CD4-positive, alpha-beta memory T cell (primary cell): ENCODE data around the gene TUBB3. TPM values are rescaled to one million over a fixed set of nuclear protein-coding genes. Genes with fewer than 3 reads are reported as not detected.

ENCODE experiments used
- CTCF ChIA-PET: fragments of 350-600 bp; sonication (Branson Sonifier 250); formaldehyde crosslinking; loops from one replicate; lab custom pipeline; 2021; ENCODE audit warnings: inconsistent platforms; ENCODE audit not compliant: partially characterized antibody; lab: Charles Lee
- POLR2A ChIA-PET: fragments of 350-600 bp; sonication (Branson Sonifier 250); formaldehyde crosslinking; loops from one replicate; lab custom pipeline; 2021; ENCODE audit not compliant: partially characterized antibody; lab: Charles Lee
- DNase-seq, 5 donors: peaks; one replicate each; pipeline versions ENCODE4 v3.0.0 to v3.0.0-alpha.2; 2020 to 2022; ENCODE audit warnings: mixed read lengths in 1 of 5
- H3K27ac ChIP-seq: one replicate; pipeline ENCODE4 v1.7.0; 2013; ENCODE audit warnings: low read depth, low read length
- H3K27me3 ChIP-seq: 2 replicates; pipeline ENCODE4 v1.7.0; 2013; ENCODE audit warnings: mild to moderate bottlenecking, low read length, moderate library complexity; ENCODE audit not compliant: insufficient read depth
- H3K36me3 ChIP-seq: 2 replicates; pipeline ENCODE4 v1.7.0; 2013; ENCODE audit warnings: mild to moderate bottlenecking, low read length, moderate library complexity; ENCODE audit not compliant: insufficient read depth
- H3K4me1 ChIP-seq: 2 replicates; pipeline ENCODE4 v1.7.0; 2013; ENCODE audit warnings: mild to moderate bottlenecking, low read length, moderate library complexity; ENCODE audit not compliant: insufficient read depth
- H3K4me3 ChIP-seq, 2 donors: one replicate each; pipeline ENCODE4 v1.7.0; 2013; ENCODE audit warnings: low read length in 2 of 2, mild to moderate bottlenecking in 1 of 2
- H3K9me3 ChIP-seq, 2 donors: one replicate each; pipeline ENCODE4 v1.7.0; 2013; ENCODE audit warnings: low read length in 2 of 2, control low read depth in 1 of 2; ENCODE audit not compliant: control insufficient read depth in 1 of 2
- H3K27ac Mint-ChIP-seq, 7 donors: one replicate each; pipeline ENCODE4 v1.8.0; 2020 to 2021; ENCODE audit warnings: mixed read lengths in 7 of 7, mild to moderate bottlenecking in 6 of 7, inconsistent platforms in 3 of 7, moderate library complexity in 3 of 7
- H3K27me3 Mint-ChIP-seq, 2 donors: one replicate each; pipeline ENCODE4 v1.8.0; 2020 to 2021; ENCODE audit warnings: mixed read lengths in 2 of 2
- H3K36me3 Mint-ChIP-seq, 2 donors: one replicate each; pipeline ENCODE4 v1.8.0; 2020 to 2021; ENCODE audit warnings: mixed read lengths in 2 of 2, inconsistent platforms in 1 of 2, mild to moderate bottlenecking in 1 of 2
- H3K4me1 Mint-ChIP-seq, 4 donors: one replicate each; pipeline ENCODE4 v1.8.0; 2020 to 2021; ENCODE audit warnings: mixed read lengths in 4 of 4, mild to moderate bottlenecking in 1 of 4
- H3K4me3 Mint-ChIP-seq, 8 donors: one replicate each; pipeline ENCODE4 v1.8.0; 2020 to 2021; ENCODE audit warnings: mixed read lengths in 8 of 8, mild to moderate bottlenecking in 7 of 8, moderate library complexity in 6 of 8, inconsistent platforms in 3 of 8
- H3K9me3 Mint-ChIP-seq, 8 donors: one replicate each; pipeline ENCODE4 v1.8.0; 2020 to 2021; ENCODE audit warnings: mixed read lengths in 8 of 8, mild to moderate bottlenecking in 5 of 8, inconsistent platforms in 3 of 8, moderate library complexity in 1 of 8
- intact Hi-C: fragments of 100-400 bp; cut with micrococcal nuclease; formaldehyde crosslinking; loops from one replicate; pipeline ENCODE4 v1.15.1; 2023
- polyA plus RNA-seq, 2 donors: library from polyadenylated mRNA; unstranded; fragments of 300-500 nt; fragmentation: Illumina TruSeq; gene quantifications; one replicate each; pipeline ENCODE4 v1.2.3, GENCODE V29; 2021
- total RNA-seq, 2 experiments: library from RNA; stranded (reverse); gene quantifications; one replicate each; pipeline ENCODE4 v1.2.3, GENCODE V29; 2021

The TUBB3 gene
- total and polyA plus RNA-seq, 4 experiments from 2014 or later = 0.73 TPM; not detected in 3

GRCh38 chr16:89973654-89974335 lies 50.7 kb downstream of the TUBB3 start:
- Mint-ChIP-seq H3K27ac (peak overlapping the region in 5 of 7 donors; percentile 22 to 96 (median 79)), H3K9me3 (peaks cover 0 to 2% (median 0%) of the 10 kb centered on the region in 8 donors), H3K4me1 (peaks cover 20 to 48% (median 32%) of the 10 kb centered on the region in 4 donors), H3K27me3 (no peaks in the 10 kb centered on the region), H3K36me3 (peaks cover under 1 to 16% of the 10 kb centered on the region in 2 donors), H3K4me3 (peak overlapping the region; percentile 98 to 99 (median 98))
- H3K27me3 ChIP-seq = no peaks in the 10 kb centered on the region
- intact Hi-C loops = no loop called here
- H3K4me3 ChIP-seq = peak overlapping the region in 1 of 2 donors; percentile 92
- no peak for DNase-seq
- H3K27ac ChIP-seq = no peak overlapping the region
- no peaks in the 10 kb centered on the region for H3K9me3 ChIP-seq
- ChIA-PET CTCF (interaction anchor here (0.8 to 1.0 kb wide), 2 partner anchors 14 to 23 kb away, joined by 3 to 4 read pairs; no protein-coding TSS in a partner anchor), POLR2A (interaction anchor here (1.0 to 2.8 kb wide), 2 partner anchors 45 to 100 kb away, joined by 3 to 8 read pairs; partner anchors contain the start of genes DBNDD1 and TCF25)
- peaks cover 8% of the 10 kb centered on the region for H3K36me3 ChIP-seq
- H3K4me1 ChIP-seq = peaks cover 40% of the 10 kb centered on the region

GRCh38 chr16:89974870-89975269 lies 51.7 kb downstream of the TUBB3 start:
- CTCF ChIA-PET = no interaction called here
- Histone ChIP-seq H3K4me3 (no peak overlapping the region), H3K4me1 (peaks cover 40% of the 10 kb centered on the region), H3K27me3 (no peaks in the 10 kb centered on the region), H3K27ac (no peak overlapping the region), H3K36me3 (peaks cover 12% of the 10 kb centered on the region), H3K9me3 (no peaks in the 10 kb centered on the region)
- no peak for DNase-seq
- POLR2A ChIA-PET = interaction anchor here (0.7 kb wide), 1 partner anchor 282 kb away, joined by 4 read pairs; no protein-coding TSS in a partner anchor
- H3K36me3 Mint-ChIP-seq = peaks cover 8 to 25% of the 10 kb centered on the region in 2 donors
- peaks cover 23 to 48% (median 32%) of the 10 kb centered on the region in 4 donors for H3K4me1 Mint-ChIP-seq
- peaks cover 0 to 2% (median 0%) of the 10 kb centered on the region in 8 donors for H3K9me3 Mint-ChIP-seq
- intact Hi-C loops = no loop called here
- peak overlapping the region in 1 of 7 donors; percentile 84 for H3K27ac Mint-ChIP-seq
- H3K4me3 Mint-ChIP-seq = peak overlapping the region in 3 of 8 donors; percentile 4 to 53 (median 44)
- H3K27me3 Mint-ChIP-seq = no peaks in the 10 kb centered on the region

GRCh38 chr16:89981414-89981813 lies 58.3 kb downstream of the TUBB3 start:
- H3K9me3 ChIP-seq = no peaks in the 10 kb centered on the region
- H3K27me3 ChIP-seq = no peaks in the 10 kb centered on the region
- H3K4me1 ChIP-seq = no peaks in the 10 kb centered on the region
- peaks cover 57% of the 10 kb centered on the region for H3K36me3 ChIP-seq
- ChIA-PET CTCF (interaction anchor here (1.6 kb wide), 1 partner anchor 33 kb away, joined by 3 read pairs; no protein-coding TSS in a partner anchor), POLR2A (no interaction called here)
- no peaks in the 10 kb centered on the region for H3K27me3 Mint-ChIP-seq
- no peak overlapping the region for H3K4me3 ChIP-seq
- H3K4me3 Mint-ChIP-seq = no peak overlapping the region
- DNase-seq = no peak
- no peak overlapping the region for H3K27ac ChIP-seq
- intact Hi-C loops = no loop called here
- peaks cover 0 to 4% (median 2%) of the 10 kb centered on the region in 4 donors for H3K4me1 Mint-ChIP-seq
- peak overlapping the region in 1 of 7 donors; percentile 42 for H3K27ac Mint-ChIP-seq
- H3K36me3 Mint-ChIP-seq = peaks cover 32 to 65% of the 10 kb centered on the region in 2 donors
- H3K9me3 Mint-ChIP-seq = peaks cover 0 to 2% (median 0%) of the 10 kb centered on the region in 8 donors

GRCh38 chr16:89982318-89982717 lies 59.2 kb downstream of the TUBB3 start:
- Histone ChIP-seq H3K27me3 (no peaks in the 10 kb centered on the region), H3K4me3 (no peak overlapping the region)

GRCh38 chr16:89983536-89983935 lies 60.4 kb downstream of the TUBB3 start:
- intact Hi-C loops = no loop called here
- DNase-seq = no peak
- Mint-ChIP-seq H3K4me3 (no peak overlapping the region), H3K36me3 (peaks cover 39 to 66% of the 10 kb centered on the region in 2 donors), H3K27ac (peak overlapping the region in 2 of 7 donors; percentile 29), H3K27me3 (no peaks in the 10 kb centered on the region), H3K9me3 (peaks cover 0 to 2% (median 0%) of the 10 kb centered on the region in 8 donors), H3K4me1 (peaks cover 0 to 3% (median 0%) of the 10 kb centered on the region in 4 donors)
- POLR2A ChIA-PET = no interaction called here
- Histone ChIP-seq H3K9me3 (no peaks in the 10 kb centered on the region), H3K4me3 (no peak overlapping the region), H3K27ac (no peak overlapping the region), H3K4me1 (no peaks in the 10 kb centered on the region), H3K36me3 (peaks cover 55% of the 10 kb centered on the region), H3K27me3 (no peaks in the 10 kb centered on the region)
- CTCF ChIA-PET = no interaction called here

More at GRCh38 chr16:89982318-89982717, 59.2 kb downstream of the TUBB3 start:
- peaks cover 39 to 71% of the 10 kb centered on the region in 2 donors for H3K36me3 Mint-ChIP-seq
- DNase-seq = no peak
- intact Hi-C loops = no loop called here
- Histone ChIP-seq H3K36me3 (peaks cover 61% of the 10 kb centered on the region), H3K27ac (no peak overlapping the region), H3K4me1 (no peaks in the 10 kb centered on the region), H3K9me3 (no peaks in the 10 kb centered on the region)
- POLR2A ChIA-PET = no interaction called here
- CTCF ChIA-PET = interaction anchor here (1.6 kb wide), 1 partner anchor 34 kb away, joined by 3 read pairs; no protein-coding TSS in a partner anchor
- H3K4me3 Mint-ChIP-seq = no peak overlapping the region
- peaks cover 0 to 3% (median 2%) of the 10 kb centered on the region in 4 donors for H3K4me1 Mint-ChIP-seq
- peaks cover 0 to 2% (median 0%) of the 10 kb centered on the region in 8 donors for H3K9me3 Mint-ChIP-seq
- H3K27me3 Mint-ChIP-seq = no peaks in the 10 kb centered on the region
- H3K27ac Mint-ChIP-seq = no peak overlapping the region

GRCh38 chr16:89984216-89984615 lies 61.1 kb downstream of the TUBB3 start:
- H3K27ac Mint-ChIP-seq = peak overlapping the region in 2 of 7 donors; percentile 6 to 17
- no peaks in the 10 kb centered on the region for H3K27me3 Mint-ChIP-seq
- no peaks in the 10 kb centered on the region for H3K9me3 ChIP-seq
- H3K4me1 ChIP-seq = no peaks in the 10 kb centered on the region
- H3K4me1 Mint-ChIP-seq = no peaks in the 10 kb centered on the region
- H3K9me3 Mint-ChIP-seq = peaks cover 0 to 2% (median 0%) of the 10 kb centered on the region in 8 donors
- no peaks in the 10 kb centered on the region for H3K27me3 ChIP-seq
- intact Hi-C loops = no loop called here
- no peak for DNase-seq
- H3K4me3 ChIP-seq = no peak overlapping the region
- peaks cover 59% of the 10 kb centered on the region for H3K36me3 ChIP-seq
- ChIA-PET CTCF (no interaction called here), POLR2A (no interaction called here)
- H3K4me3 Mint-ChIP-seq = no peak overlapping the region
- H3K27ac ChIP-seq = no peak overlapping the region
- H3K36me3 Mint-ChIP-seq = peaks cover 36 to 67% of the 10 kb centered on the region in 2 donors

GRCh38 chr16:89985219-89985618 lies 62.1 kb downstream of the TUBB3 start:
- Histone ChIP-seq H3K9me3 (no peaks in the 10 kb centered on the region), H3K27ac (no peak overlapping the region)

More at GRCh38 chr16:89985219-89985618, 62.1 kb downstream of the TUBB3 start:
- no peaks in the 10 kb centered on the region for H3K27me3 Mint-ChIP-seq
- Histone ChIP-seq H3K36me3 (peaks cover 52% of the 10 kb centered on the region), H3K4me3 (no peak overlapping the region), H3K27me3 (no peaks in the 10 kb centered on the region), H3K4me1 (no peaks in the 10 kb centered on the region)
- H3K4me1 Mint-ChIP-seq = no peaks in the 10 kb centered on the region
- no peak for DNase-seq
- H3K27ac Mint-ChIP-seq = no peak overlapping the region
- no peak overlapping the region for H3K4me3 Mint-ChIP-seq
- intact Hi-C loops = no loop called here
- peaks cover 28 to 59% of the 10 kb centered on the region in 2 donors for H3K36me3 Mint-ChIP-seq
- POLR2A ChIA-PET = no interaction called here
- CTCF ChIA-PET = no interaction called here
- peaks cover 0 to 2% (median 0%) of the 10 kb centered on the region in 8 donors for H3K9me3 Mint-ChIP-seq
